HepG2 (cell line): Measurements from ENCODE around the gene RAB14. TPM values are rescaled to one million over a fixed set of nuclear protein-coding genes. Genes with fewer than 3 reads are reported as not detected.

ENCODE experiments used
- NCOA1 ChIP-seq: sonication (generic); formaldehyde crosslinking; IDR thresholded peaks from 2 replicates; pipeline ENCODE4 v1.9.0; 2021; ENCODE audit warnings: missing genetic modification reagents
- RAD51 ChIP-seq: fragments of 450-650 bp; IDR thresholded peaks from 2 replicates; pipeline ENCODE4 v1.6.1; 2016; ENCODE audit warnings: borderline replicate concordance
- ZNF569 ChIP-seq: sonication (generic); formaldehyde crosslinking; IDR thresholded peaks from 2 replicates; pipeline ENCODE4 v1.5.0; 2020; ENCODE audit warnings: mild to moderate bottlenecking, missing genetic modification reagents, moderate library complexity, borderline replicate concordance
- ZNF605 ChIP-seq: sonication (generic); formaldehyde crosslinking; IDR thresholded peaks from 2 replicates; pipeline ENCODE4 v1.8.0; 2022; ENCODE audit warnings: mild to moderate bottlenecking, missing genetic modification reagents
- polyA plus RNA-seq, 8 experiments: library from polyadenylated mRNA; depleted of rRNA in 3 of 8; stranded (reverse) in 7 of 8; unstranded in 1 of 8; fragments of >200 nt; fragmentation: Illumina TruSeq in 4 of 8; extraction: Trizol in 4 of 8; gene quantifications; 2 replicates each; pipeline versions ENCODE4 v1.2.1 to v1.2.3, GENCODE V29; 2011 to 2016; ENCODE audit warnings: low read depth in 4 of 8, missing spikeins in 1 of 8, mixed read lengths in 1 of 8; ENCODE audit not compliant: insufficient read depth in 1 of 8
- total RNA-seq, 5 experiments: library from RNA; depleted of rRNA; stranded (reverse); fragments of >200 nt; fragmentation: Illumina TruSeq; extraction: Trizol; gene quantifications; 2 replicates each; pipeline ENCODE4 v1.2.3, GENCODE V29; 2016; ENCODE audit warnings: low read depth in 1 of 5
- TF ChIP-seq, protein P1 (sequence below): sonication (generic); formaldehyde crosslinking; IDR thresholded peaks from 2 replicates; pipeline ENCODE4 v1.4.0; 2020; ENCODE audit warnings: missing genetic modification reagents, borderline replicate concordance
- TF ChIP-seq, protein P2 (sequence below): sonication (generic); formaldehyde crosslinking; IDR thresholded peaks from 2 replicates; pipeline ENCODE4 v1.8.1; 2023; ENCODE audit warnings: mild to moderate bottlenecking, inconsistent platforms, moderate library complexity, missing genetic modification reagents, borderline replicate concordance
- TF ChIP-seq, protein P3 (sequence below): IDR thresholded peaks from 2 replicates; pipeline ENCODE4 v1.6.1; 2016; ENCODE audit warnings: missing compliant biosample characterization, missing genetic modification reagents, borderline replicate concordance
- TF ChIP-seq, protein P4 (sequence below): IDR thresholded peaks from 2 replicates; pipeline ENCODE4 v1.6.1; 2016; ENCODE audit warnings: mild to moderate bottlenecking, missing biosample characterization, missing genetic modification reagents
- TF ChIP-seq, protein P5 (sequence below): sonication (generic); formaldehyde crosslinking; IDR thresholded peaks from 2 replicates; pipeline ENCODE4 v1.5.1; 2020; ENCODE audit warnings: mild to moderate bottlenecking, missing genetic modification reagents, borderline replicate concordance

The RAB14 gene
- total and polyA plus RNA-seq, 2 of the 13 experiments (the other 11 are each of a cell fraction or from before 2014, with no cell fraction given) = 17.4 to 19.3 TPM

DNA sequence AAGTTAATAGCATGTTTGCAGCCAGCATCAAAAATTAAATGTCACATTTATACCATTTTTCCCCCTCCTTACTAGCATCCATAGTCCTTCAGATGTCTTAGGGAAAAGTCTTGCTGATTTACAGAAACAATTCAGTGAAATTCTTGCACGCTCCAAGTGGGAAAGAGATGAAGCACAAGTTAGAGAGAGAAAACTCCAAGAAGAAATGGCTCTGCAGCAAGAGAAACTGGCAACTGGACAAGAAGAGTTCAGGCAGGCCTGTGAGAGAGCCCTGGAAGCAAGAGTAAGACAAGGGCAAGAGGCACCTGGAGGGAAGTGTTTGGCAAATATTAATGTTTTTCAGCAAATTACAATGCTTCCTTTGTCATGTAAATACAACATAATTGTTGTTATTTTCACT lies 60.4 kb downstream of the RAB14 start (continued):
- TF ChIP-seq, protein P1, sequence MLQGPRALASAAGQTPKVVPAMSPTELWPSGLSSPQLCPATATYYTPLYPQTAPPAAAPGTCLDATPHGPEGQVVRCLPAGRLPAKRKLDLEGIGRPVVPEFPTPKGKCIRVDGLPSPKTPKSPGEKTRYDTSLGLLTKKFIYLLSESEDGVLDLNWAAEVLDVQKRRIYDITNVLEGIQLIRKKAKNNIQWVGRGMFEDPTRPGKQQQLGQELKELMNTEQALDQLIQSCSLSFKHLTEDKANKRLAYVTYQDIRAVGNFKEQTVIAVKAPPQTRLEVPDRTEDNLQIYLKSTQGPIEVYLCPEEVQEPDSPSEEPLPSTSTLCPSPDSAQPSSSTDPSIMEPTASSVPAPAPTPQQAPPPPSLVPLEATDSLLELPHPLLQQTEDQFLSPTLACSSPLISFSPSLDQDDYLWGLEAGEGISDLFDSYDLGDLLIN (CRISPR knock-in tag) = no peak
- TF ChIP-seq, protein P2, sequence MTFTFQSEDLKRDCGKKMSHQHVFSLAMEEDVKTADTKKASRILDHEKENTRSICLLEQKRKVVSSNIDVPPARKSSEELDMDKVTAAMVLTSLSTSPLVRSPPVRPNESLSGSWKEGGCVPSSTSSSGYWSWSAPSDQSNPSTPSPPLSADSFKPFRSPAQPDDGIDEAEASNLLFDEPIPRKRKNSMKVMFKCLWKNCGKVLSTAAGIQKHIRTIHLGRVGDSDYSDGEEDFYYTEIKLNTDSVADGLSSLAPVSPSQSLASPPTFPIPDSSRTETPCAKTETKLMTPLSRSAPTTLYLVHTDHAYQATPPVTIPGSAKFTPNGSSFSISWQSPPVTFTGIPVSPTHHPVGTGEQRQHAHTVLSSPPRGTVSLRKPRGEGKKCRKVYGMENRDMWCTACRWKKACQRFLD (CRISPR knock-in tag) = no peak
- TF ChIP-seq ZNF605 (CRISPR knock-in tag) (no peak), RAD51 (no peak), NCOA1 (CRISPR knock-in tag) (no peak), ZNF569 (no peak)
- TF ChIP-seq, protein P3, sequence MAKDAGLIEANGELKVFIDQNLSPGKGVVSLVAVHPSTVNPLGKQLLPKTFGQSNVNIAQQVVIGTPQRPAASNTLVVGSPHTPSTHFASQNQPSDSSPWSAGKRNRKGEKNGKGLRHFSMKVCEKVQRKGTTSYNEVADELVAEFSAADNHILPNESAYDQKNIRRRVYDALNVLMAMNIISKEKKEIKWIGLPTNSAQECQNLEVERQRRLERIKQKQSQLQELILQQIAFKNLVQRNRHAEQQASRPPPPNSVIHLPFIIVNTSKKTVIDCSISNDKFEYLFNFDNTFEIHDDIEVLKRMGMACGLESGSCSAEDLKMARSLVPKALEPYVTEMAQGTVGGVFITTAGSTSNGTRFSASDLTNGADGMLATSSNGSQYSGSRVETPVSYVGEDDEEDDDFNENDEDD (CRISPR knock-in tag) = no peak
- TF ChIP-seq, protein P4, sequence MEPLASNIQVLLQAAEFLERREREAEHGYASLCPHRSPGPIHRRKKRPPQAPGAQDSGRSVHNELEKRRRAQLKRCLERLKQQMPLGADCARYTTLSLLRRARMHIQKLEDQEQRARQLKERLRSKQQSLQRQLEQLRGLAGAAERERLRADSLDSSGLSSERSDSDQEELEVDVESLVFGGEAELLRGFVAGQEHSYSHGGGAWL (CRISPR knock-in tag) = no peak
- TF ChIP-seq, protein P5, sequence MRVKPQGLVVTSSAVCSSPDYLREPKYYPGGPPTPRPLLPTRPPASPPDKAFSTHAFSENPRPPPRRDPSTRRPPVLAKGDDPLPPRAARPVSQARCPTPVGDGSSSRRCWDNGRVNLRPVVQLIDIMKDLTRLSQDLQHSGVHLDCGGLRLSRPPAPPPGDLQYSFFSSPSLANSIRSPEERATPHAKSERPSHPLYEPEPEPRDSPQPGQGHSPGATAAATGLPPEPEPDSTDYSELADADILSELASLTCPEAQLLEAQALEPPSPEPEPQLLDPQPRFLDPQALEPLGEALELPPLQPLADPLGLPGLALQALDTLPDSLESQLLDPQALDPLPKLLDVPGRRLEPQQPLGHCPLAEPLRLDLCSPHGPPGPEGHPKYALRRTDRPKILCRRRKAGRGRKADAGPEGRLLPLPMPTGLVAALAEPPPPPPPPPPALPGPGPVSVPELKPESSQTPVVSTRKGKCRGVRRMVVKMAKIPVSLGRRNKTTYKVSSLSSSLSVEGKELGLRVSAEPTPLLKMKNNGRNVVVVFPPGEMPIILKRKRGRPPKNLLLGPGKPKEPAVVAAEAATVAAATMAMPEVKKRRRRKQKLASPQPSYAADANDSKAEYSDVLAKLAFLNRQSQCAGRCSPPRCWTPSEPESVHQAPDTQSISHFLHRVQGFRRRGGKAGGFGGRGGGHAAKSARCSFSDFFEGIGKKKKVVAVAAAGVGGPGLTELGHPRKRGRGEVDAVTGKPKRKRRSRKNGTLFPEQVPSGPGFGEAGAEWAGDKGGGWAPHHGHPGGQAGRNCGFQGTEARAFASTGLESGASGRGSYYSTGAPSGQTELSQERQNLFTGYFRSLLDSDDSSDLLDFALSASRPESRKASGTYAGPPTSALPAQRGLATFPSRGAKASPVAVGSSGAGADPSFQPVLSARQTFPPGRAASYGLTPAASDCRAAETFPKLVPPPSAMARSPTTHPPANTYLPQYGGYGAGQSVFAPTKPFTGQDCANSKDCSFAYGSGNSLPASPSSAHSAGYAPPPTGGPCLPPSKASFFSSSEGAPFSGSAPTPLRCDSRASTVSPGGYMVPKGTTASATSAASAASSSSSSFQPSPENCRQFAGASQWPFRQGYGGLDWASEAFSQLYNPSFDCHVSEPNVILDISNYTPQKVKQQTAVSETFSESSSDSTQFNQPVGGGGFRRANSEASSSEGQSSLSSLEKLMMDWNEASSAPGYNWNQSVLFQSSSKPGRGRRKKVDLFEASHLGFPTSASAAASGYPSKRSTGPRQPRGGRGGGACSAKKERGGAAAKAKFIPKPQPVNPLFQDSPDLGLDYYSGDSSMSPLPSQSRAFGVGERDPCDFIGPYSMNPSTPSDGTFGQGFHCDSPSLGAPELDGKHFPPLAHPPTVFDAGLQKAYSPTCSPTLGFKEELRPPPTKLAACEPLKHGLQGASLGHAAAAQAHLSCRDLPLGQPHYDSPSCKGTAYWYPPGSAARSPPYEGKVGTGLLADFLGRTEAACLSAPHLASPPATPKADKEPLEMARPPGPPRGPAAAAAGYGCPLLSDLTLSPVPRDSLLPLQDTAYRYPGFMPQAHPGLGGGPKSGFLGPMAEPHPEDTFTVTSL (CRISPR knock-in tag) = no peak
